ENCODE data around the gene ROR2.
"Not testable (repeated sequence)": the region's sequence is repeated elsewhere in the genome, so short reads cannot be mapped to it uniquely, and the experiment has no call there.

ROR2 gene

DNA sequence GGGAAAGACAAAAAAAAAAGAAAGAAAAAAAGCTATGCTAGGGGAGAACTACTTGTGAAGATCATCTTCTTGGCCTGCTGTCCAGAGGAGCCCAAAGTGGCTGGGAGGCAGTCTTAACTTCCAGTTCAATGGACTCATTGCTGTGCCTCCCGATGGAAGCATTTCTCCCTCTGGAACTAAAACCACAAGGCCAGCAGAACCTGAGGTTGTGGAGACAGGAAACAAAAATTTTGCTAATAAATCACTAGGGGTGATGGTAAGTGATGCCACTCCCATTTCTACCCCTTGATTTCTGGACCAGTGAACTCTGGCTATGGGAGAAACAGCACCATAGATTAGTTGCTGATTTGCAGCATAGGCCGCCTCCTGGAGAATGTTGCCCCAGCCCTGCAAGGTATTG is 402.9 kb downstream of the ROR2 start:
- DNase-seq: no peak

DNA sequence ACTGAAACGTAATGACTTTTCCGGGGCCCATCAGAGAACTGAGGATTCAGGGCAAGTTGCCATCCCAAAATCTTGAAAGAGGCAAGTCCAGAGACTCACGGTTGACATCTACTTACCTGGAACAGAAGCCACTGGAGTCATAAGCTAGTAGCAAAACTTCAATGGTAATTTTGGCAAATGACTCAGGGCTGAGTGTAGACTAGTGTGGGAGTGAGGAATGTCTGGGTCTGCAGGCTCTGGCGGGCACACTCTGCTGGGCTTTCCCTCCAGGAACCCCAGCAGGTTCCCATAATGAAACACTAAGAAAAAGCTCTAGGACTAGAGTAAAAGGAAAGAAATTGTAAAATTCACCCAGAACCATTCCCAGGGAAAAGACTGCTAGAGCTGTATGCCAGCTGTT is 403.5 kb downstream of the ROR2 start:
- DNase-seq: no peak

GRCh38 chr9:91541734-91542133 is 408.3 kb downstream of the ROR2 start:
- DNase-seq: no peak

- not testable (repeated sequence) for DNase-seq
Observed at GRCh38 chr9:91540506-91540905, 409.5 kb downstream of the ROR2 start.

GRCh38 chr9:91536211-91536691 is 413.8 kb downstream of the ROR2 start:
- no peak for DNase-seq

GRCh38 chr9:91534374-91534773 is 415.7 kb downstream of the ROR2 start:
- DNase-seq: no peak

GRCh38 chr9:91533382-91533781 is 416.6 kb downstream of the ROR2 start:
- no peak for DNase-seq

GRCh38 chr9:91532325-91532724 is 417.7 kb downstream of the ROR2 start:
- no peak for DNase-seq

DNA sequence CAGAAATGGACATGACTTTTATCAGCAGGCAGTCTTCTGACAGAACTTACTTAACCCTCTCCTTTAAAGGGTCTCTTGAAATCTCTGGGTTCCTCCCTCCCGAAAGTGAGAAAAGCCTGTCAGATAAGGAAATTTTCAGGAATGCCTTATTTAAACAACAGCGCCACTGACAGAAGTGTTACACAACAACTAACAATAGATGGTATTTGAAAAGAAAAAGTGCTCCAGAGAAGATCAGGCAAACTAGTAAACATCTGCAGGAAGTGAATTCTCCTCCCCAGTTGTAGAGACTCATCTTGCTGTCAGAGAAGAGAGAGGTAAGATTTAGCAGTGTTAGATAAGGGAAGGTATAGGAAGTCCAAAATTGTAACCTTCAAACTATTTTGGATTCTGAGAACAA is 419.2 kb downstream of the ROR2 start:
- DNase-seq: no peak

- DNase-seq: no peak
Observed at GRCh38 chr9:91522481-91522880, 427.5 kb downstream of the ROR2 start.

DNA sequence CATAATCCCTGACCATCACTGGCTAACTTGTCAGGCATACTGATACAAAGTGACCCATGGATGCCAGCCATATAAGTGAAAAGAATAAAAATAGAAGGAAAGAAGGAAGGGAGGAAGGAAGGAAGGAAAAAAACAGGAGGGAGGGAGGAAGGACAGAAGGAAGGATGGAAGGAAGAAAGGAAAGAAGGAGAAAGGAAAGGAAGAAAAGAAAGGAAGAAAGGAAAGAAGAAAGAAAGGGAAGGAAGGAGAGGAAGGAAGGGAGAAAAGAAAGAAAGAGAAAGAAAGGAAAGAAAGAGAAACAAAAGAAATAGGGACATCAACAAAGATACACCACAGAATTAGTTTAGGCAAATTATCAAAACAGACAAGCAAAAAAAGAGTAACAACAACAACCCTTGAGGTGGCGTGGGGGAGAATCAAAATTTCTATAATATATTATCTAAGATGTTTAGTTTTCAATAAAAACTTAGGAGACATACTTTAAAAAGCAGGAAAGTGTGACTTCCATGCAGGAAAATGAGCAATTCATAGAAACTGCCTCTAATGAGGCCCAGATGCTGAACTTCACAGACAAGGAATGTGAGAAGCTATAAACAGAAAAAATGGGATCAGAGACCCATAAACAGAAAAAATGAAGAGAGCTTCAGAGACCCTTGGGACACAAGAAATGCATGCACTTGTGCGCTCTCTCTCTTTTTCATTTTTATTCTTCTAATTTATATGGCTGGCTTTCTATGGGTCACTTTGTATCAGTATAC is 430.3 kb downstream of the ROR2 start:
- no peak for DNase-seq

- DNase-seq: no peak
Observed at GRCh38 chr9:91518462-91518861, 431.6 kb downstream of the ROR2 start.

- no peak for DNase-seq
Observed at GRCh38 chr9:91517801-91518200, 432.2 kb downstream of the ROR2 start.

DNA sequence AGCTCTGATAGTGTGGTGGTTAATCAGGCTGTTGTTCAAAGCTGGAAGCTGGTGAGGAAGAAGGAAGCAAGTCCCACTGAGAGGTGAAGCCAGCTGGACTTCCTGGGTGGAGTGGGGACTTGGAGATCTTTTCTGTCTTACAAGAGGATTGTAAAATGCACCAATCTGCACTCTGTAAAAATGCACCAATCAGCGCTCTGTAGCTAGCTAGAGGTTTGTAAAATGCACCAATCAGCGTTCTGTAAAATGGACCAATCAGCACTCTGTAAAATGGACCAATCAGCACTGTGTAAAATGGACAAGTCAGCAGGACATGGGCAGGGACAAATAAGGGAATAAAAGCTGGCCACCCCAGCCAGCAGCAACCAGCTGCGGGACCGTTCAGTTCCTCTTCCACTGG is 432.7 kb downstream of the ROR2 start:
- not testable (repeated sequence) for DNase-seq

- DNase-seq: no peak
Observed at GRCh38 chr9:91516777-91517176, 433.3 kb downstream of the ROR2 start.

- DNase-seq: no peak
Observed at GRCh38 chr9:91516081-91516480, 433.9 kb downstream of the ROR2 start.

GRCh38 chr9:91515074-91515687 is 434.8 kb downstream of the ROR2 start:
- DNase-seq: peak; percentile 4
